Thyroid gland (tissue), 4 donors: ENCODE measurements around the gene TAF1B. TPM values are rescaled to one million over a fixed set of nuclear protein-coding genes. Genes with fewer than 3 reads are reported as not detected.
A peak's percentile ranks its signal among the peaks of the same experiment; 100 is the strongest.

Experiments
- DNase-seq, 2 donors: peaks; one replicate each; pipeline ENCODE4 v3.0.0-alpha.2; 2019
- H3K27ac ChIP-seq, 3 donors: fragments of 200-600 bp; sonication (generic); 1 replicate in 2 of 3; 2 replicates in 1 of 3; pipeline ENCODE4 v1.5.1; 2016 to 2019; ENCODE audit warnings: mild to moderate bottlenecking in 1 of 3, moderate library complexity in 1 of 3
- H3K27me3 ChIP-seq: fragments of 200-600 bp; sonication (generic); one replicate; pipeline ENCODE4 v1.5.1; 2019
- H3K36me3 ChIP-seq, 2 donors: fragments of 200-600 bp; sonication (generic); one replicate each; pipeline ENCODE4 v1.5.1; 2016 to 2019
- H3K4me1 ChIP-seq, 2 donors: fragments of 200-600 bp; sonication (generic); one replicate each; pipeline ENCODE4 v1.5.1; 2017 to 2019
- H3K4me3 ChIP-seq, 3 donors: fragments of 200-600 bp; sonication (generic); replicated peaks in 1 of 3; 1 replicate in 2 of 3; 2 replicates in 1 of 3; pipeline ENCODE4 v1.5.1; 2016; ENCODE audit warnings: mild to moderate bottlenecking in 1 of 3
- H3K9me3 ChIP-seq: fragments of 200-600 bp; sonication (generic); one replicate; pipeline ENCODE4 v1.5.1; 2017
- CTCF ChIP-seq, 6 experiments: fragments of 200-600 bp in 3 of 6; fragments of 450-650 bp in 3 of 6; sonication (generic) in 3 of 6; IDR thresholded peaks; one replicate each; pipeline ENCODE4 v1.5.1; 2016 to 2019; ENCODE audit warnings: antibody characterized with exemption in 6 of 6, mild to moderate bottlenecking in 2 of 6, inconsistent platforms in 1 of 6, moderate library complexity in 1 of 6
- POLR2A ChIP-seq, 2 donors: fragments of 450-650 bp; IDR thresholded peaks; one replicate each; pipeline ENCODE4 v1.6.1; 2017; ENCODE audit warnings: antibody characterized with exemption in 2 of 2, mild to moderate bottlenecking in 2 of 2, moderate library complexity in 1 of 2
- WGBS, 2 donors: methylation state at CpG; one replicate each; pipeline ENCODE4 v1.1.5; 2017; 5-methylcytosine and 5-hydroxymethylcytosine counted together
- intact Hi-C: fragments of 100-400 bp; cut with DNase I; formaldehyde crosslinking; loops from one replicate; pipeline ENCODE4 v1.15.1; 2023
- total RNA-seq, 4 donors: library from RNA; depleted of rRNA; stranded (reverse); fragments of >200 nt; gene quantifications; one replicate each; pipeline ENCODE4 v1.2.3, GENCODE V29; 2016

TAF1B gene
- total RNA-seq, 4 donors from 2014 or later = 18.6 to 33.9 (median 25.8) TPM

GRCh38 chr2:9800639-9800974 lies 42.7 kb upstream of the TAF1B start:
- Histone ChIP-seq H3K9me3 (no peaks in the 10 kb centered on the region), H3K36me3 (no peaks in the 10 kb centered on the region), H3K4me1 (peaks cover 0 to 4% of the 10 kb centered on the region in 2 donors), H3K27ac (peak overlapping the region in 2 of 3 donors; percentile 10 to 63), H3K4me3 (no peak overlapping the region), H3K27me3 (no peaks in the 10 kb centered on the region)
- TF ChIP-seq POLR2A (IDR thresholded peaks at IDR 0.05) (no peak), CTCF (IDR thresholded peaks at IDR 0.05) (no peak)
- intact Hi-C loops = loop anchor here (10.0 kb wide), 3 partner anchors 144 to 634 kb away; no protein-coding TSS in a partner anchor
- no peak for DNase-seq
- WGBS, 2 donors = 72 to 78% methylated on average over 5 of the region's 5 CpGs

- intact Hi-C loops = loop anchor here (10.0 kb wide), 3 partner anchors 144 to 634 kb away; no protein-coding TSS in a partner anchor
- DNase-seq = no peak
- no peaks in the 10 kb centered on the region for H3K9me3 ChIP-seq
- H3K4me1 ChIP-seq = peaks cover 0 to 4% of the 10 kb centered on the region in 2 donors
- 72 to 81% methylated on average over 23 to 25 of the region's 25 CpGs for WGBS, 2 donors
- no peak for TF ChIP-seq POLR2A (IDR thresholded peaks at IDR 0.05)
- TF ChIP-seq CTCF (IDR thresholded peaks at IDR 0.05) = no peak
- H3K27ac ChIP-seq = peak overlapping the region in 2 of 3 donors; percentile 30 to 63
- no peaks in the 10 kb centered on the region for H3K27me3 ChIP-seq
- no peak overlapping the region for H3K4me3 ChIP-seq
- no peaks in the 10 kb centered on the region for H3K36me3 ChIP-seq
These were observed 42.1 kb upstream of the TAF1B start for GRCh38 chr2:9800975-9801726.

GRCh38 chr2:9802576-9802993 lies 40.7 kb upstream of the TAF1B start:
- H3K4me1 ChIP-seq = peaks cover 0 to 4% of the 10 kb centered on the region in 2 donors
- H3K9me3 ChIP-seq = no peaks in the 10 kb centered on the region
- H3K27ac ChIP-seq = peak overlapping the region in 2 of 3 donors; percentile 5 to 63
- intact Hi-C loops = loop anchor here (10.0 kb wide), 3 partner anchors 142 to 632 kb away; no protein-coding TSS in a partner anchor
- DNase-seq = no peak
- no peaks in the 10 kb centered on the region for H3K36me3 ChIP-seq
- 78 to 90% methylated on average over 7 of the region's 8 CpGs for WGBS, 2 donors
- no peaks in the 10 kb centered on the region for H3K27me3 ChIP-seq
- no peak overlapping the region for H3K4me3 ChIP-seq
- TF ChIP-seq CTCF (IDR thresholded peaks at IDR 0.05) = no peak
- no peak for TF ChIP-seq POLR2A (IDR thresholded peaks at IDR 0.05)

GRCh38 chr2:9803023-9803805 lies 40.1 kb upstream of the TAF1B start:
- intact Hi-C loops = loop anchor here (10.0 kb wide), 3 partner anchors 142 to 632 kb away; no protein-coding TSS in a partner anchor
- Histone ChIP-seq H3K4me3 (no peak overlapping the region), H3K9me3 (no peaks in the 10 kb centered on the region), H3K27ac (no peak overlapping the region), H3K36me3 (no peaks in the 10 kb centered on the region), H3K4me1 (peaks cover 0 to 5% of the 10 kb centered on the region in 2 donors), H3K27me3 (no peaks in the 10 kb centered on the region)
- WGBS, 2 donors = 79 to 80% methylated on average over 16 of the region's 17 CpGs
- DNase-seq = no peak
- TF ChIP-seq POLR2A (IDR thresholded peaks at IDR 0.05) = no peak
- no peak for TF ChIP-seq CTCF (IDR thresholded peaks at IDR 0.05)
